Vagina (tissue), 2 donors: ENCODE measurements around the gene LENG8.
A peak's percentile ranks its signal among the peaks of the same experiment; 100 is the strongest.

Source experiments
- CTCF ChIP-seq, 3 experiments: fragments of 450-650 bp in 2 of 3; fragments of 200-600 bp in 1 of 3; sonication (generic) in 1 of 3; IDR thresholded peaks; one replicate each; pipeline ENCODE4 v1.5.1; 2017 to 2019; ENCODE audit warnings: antibody characterized with exemption in 3 of 3, mild to moderate bottlenecking in 2 of 3, moderate library complexity in 2 of 3
- POLR2A ChIP-seq, 2 donors: fragments of 450-650 bp; IDR thresholded peaks; one replicate each; pipeline ENCODE4 v1.6.1; 2017; ENCODE audit warnings: antibody characterized with exemption in 2 of 2, mild to moderate bottlenecking in 2 of 2, moderate library complexity in 2 of 2
- POLR2AphosphoS5 ChIP-seq, 2 donors: sonication (generic); formaldehyde crosslinking; IDR thresholded peaks; one replicate each; pipeline ENCODE4 v1.9.0; 2017; ENCODE audit warnings: antibody characterized with exemption in 2 of 2, mild to moderate bottlenecking in 2 of 2, low read depth in 1 of 2; ENCODE audit not compliant: insufficient read depth in 1 of 2

GRCh38 chr19:54478677-54479266 is 29.8 kb downstream of the LENG8 start:
- TF ChIP-seq POLR2A (IDR thresholded peaks at IDR 0.05) (no peak), CTCF (IDR thresholded peaks at IDR 0.05) (peak in 1 of 3 experiments; percentile 20), POLR2AphosphoS5 (IDR thresholded peaks at IDR 0.05; ENCODE audit: insufficient read depth in 1 of 2, low read depth in 1 of 2) (no peak)
